HEK293T (cell line): ENCODE results near the gene SPATS2L.

ENCODE experiments used
- CTCF ChIA-PET: fragments of 350-600 bp; formaldehyde crosslinking; extraction: SDS; loops from one replicate; lab custom pipeline; 2021; ENCODE audit warnings: antibody characterized with exemption, inconsistent platforms; lab: Yijun Ruan, JAX
- POLR2A ChIA-PET: fragments of 350-600 bp; formaldehyde crosslinking; extraction: SDS; loops from one replicate; lab custom pipeline; 2020; ENCODE audit warnings: antibody characterized with exemption, inconsistent platforms; lab: Yijun Ruan, JAX
- DNase-seq: peaks from one replicate; pipeline ENCODE4 v3.0.0; 2012; ENCODE audit warnings: mixed read lengths; ENCODE audit errors: extremely low spot score
- ARNT ChIP-seq: fragments of 450-650 bp; IDR thresholded peaks from 2 replicates; pipeline ENCODE4 v1.6.1; 2017; ENCODE audit warnings: mild to moderate bottlenecking
- BHLHE40 ChIP-seq: fragments of 450-650 bp; IDR thresholded peaks from 2 replicates; pipeline ENCODE4 v1.6.1; 2016; ENCODE audit warnings: mild to moderate bottlenecking, moderate library complexity, borderline replicate concordance
- CTBP1 ChIP-seq: fragments of 450-650 bp; IDR thresholded peaks from 2 replicates; pipeline ENCODE4 v1.6.1; 2016; ENCODE audit warnings: borderline replicate concordance
- ELF4 ChIP-seq: fragments of 450-650 bp; IDR thresholded peaks from 2 replicates; pipeline ENCODE4 v1.6.1; 2017; ENCODE audit warnings: antibody characterized with exemption
- FOXA1 ChIP-seq: fragments of 450-650 bp; IDR thresholded peaks from 2 replicates; pipeline ENCODE4 v1.6.1; 2016; ENCODE audit warnings: mild to moderate bottlenecking
- FOXK2 ChIP-seq: fragments of 450-650 bp; IDR thresholded peaks from 2 replicates; pipeline ENCODE4 v1.6.1; 2016; ENCODE audit warnings: mild to moderate bottlenecking
- FOXM1 ChIP-seq: fragments of 450-650 bp; IDR thresholded peaks from 2 replicates; pipeline ENCODE4 v1.6.1; 2017; ENCODE audit warnings: mild to moderate bottlenecking, borderline replicate concordance
- HDGF ChIP-seq: fragments of 450-650 bp; IDR thresholded peaks from 2 replicates; pipeline ENCODE4 v1.6.1; 2017; ENCODE audit warnings: antibody characterized with exemption, borderline replicate concordance
- L3MBTL2 ChIP-seq: fragments of 450-650 bp; conservative IDR thresholded peaks from 2 replicates; pipeline ENCODE4 v1.6.1; 2016; ENCODE audit warnings: mild to moderate bottlenecking
- LEF1 ChIP-seq: fragments of 450-650 bp; IDR thresholded peaks from 2 replicates; pipeline ENCODE4 v1.6.1; 2017; ENCODE audit warnings: mild to moderate bottlenecking, borderline replicate concordance
- NFRKB ChIP-seq: fragments of 450-650 bp; IDR thresholded peaks from 2 replicates; pipeline ENCODE4 v1.6.1; 2016; ENCODE audit warnings: mild to moderate bottlenecking, moderate library complexity
- SP1 ChIP-seq: fragments of 450-650 bp; IDR thresholded peaks from 2 replicates; pipeline ENCODE4 v1.6.1; 2017
- SUZ12 ChIP-seq: fragments of 450-650 bp; IDR thresholded peaks from 2 replicates; pipeline ENCODE4 v1.6.1; 2016; ENCODE audit warnings: mild to moderate bottlenecking
- TARDBP ChIP-seq: fragments of 450-650 bp; IDR thresholded peaks from 2 replicates; pipeline ENCODE4 v1.6.1; 2016
- ZNF384 ChIP-seq: fragments of 450-650 bp; IDR thresholded peaks from 2 replicates; pipeline ENCODE4 v1.6.1; 2016
- TF ChIP-seq, protein P1 (sequence below): fragments of 450-650 bp; IDR thresholded peaks from 2 replicates; pipeline ENCODE4 v1.6.1; 2016

The SPATS2L gene

DNA sequence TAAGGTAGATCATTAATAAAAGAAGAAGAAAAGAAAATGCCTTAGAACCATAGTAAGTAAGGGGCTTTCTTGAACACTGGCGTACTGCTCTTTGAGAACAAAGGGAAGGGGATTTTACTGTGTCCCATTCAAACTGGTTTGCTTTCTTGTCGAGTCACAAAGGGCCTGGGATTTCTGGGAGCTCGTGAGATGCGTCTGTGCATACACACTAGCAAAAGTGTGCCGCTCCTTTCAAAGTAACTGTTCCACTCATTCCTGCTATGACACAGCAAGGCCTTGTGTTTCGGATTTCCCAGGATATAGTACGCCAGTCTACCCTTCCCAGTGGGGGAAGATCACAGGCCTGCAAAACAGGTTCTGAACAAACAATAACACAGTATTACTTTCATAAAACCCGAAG, 110.4 kb downstream of the SPATS2L start:
- CTCF ChIA-PET = no interaction called here
- POLR2A ChIA-PET = no interaction called here
- TF ChIP-seq LEF1 (no peak), ARNT (no peak), FOXM1 (no peak), NFRKB (no peak), ELF4 (no peak), ZNF384 (no peak), CTBP1 (no peak), FOXA1 (no peak), SUZ12 (no peak), HDGF (no peak), BHLHE40 (no peak), SP1 (no peak), FOXK2 (no peak)
- TF ChIP-seq, protein P1, sequence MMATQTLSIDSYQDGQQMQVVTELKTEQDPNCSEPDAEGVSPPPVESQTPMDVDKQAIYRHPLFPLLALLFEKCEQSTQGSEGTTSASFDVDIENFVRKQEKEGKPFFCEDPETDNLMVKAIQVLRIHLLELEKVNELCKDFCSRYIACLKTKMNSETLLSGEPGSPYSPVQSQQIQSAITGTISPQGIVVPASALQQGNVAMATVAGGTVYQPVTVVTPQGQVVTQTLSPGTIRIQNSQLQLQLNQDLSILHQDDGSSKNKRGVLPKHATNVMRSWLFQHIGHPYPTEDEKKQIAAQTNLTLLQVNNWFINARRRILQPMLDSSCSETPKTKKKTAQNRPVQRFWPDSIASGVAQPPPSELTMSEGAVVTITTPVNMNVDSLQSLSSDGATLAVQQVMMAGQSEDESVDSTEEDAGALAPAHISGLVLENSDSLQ = no peak

DNA sequence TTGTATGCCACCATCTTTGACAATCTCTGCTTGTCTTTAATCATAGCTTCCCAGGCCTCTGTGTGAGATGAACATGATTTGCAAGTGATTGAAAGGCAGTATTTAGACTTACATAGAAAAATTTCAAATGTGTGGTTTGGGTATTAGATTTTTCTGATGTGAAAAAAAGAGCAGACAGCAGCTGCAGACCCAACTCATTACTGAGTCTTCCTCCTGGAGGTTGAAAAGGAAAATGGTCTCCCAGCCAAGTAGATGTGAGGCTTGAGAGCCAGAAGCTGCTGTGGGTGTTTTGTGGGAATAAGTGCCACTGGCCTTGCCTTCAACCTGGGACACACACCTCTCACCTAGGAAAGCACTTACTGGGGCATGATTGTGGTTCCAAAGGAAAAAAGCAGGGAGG, 110.9 kb downstream of the SPATS2L start:
- ChIA-PET POLR2A (no interaction called here), CTCF (no interaction called here)
- no peak for TF ChIP-seq SUZ12
- no peak for TF ChIP-seq BHLHE40
- no peak for TF ChIP-seq TARDBP
- TF ChIP-seq CTBP1 = no peak
- no peak for TF ChIP-seq ARNT
- TF ChIP-seq LEF1 = no peak
- no peak for TF ChIP-seq SP1
- TF ChIP-seq, protein P1 = no peak
- no peak for TF ChIP-seq L3MBTL2
- no peak for TF ChIP-seq HDGF
- no peak for DNase-seq

More for the DNA sequence above, 110.4 kb downstream of the SPATS2L start:
- no peak for DNase-seq

DNA sequence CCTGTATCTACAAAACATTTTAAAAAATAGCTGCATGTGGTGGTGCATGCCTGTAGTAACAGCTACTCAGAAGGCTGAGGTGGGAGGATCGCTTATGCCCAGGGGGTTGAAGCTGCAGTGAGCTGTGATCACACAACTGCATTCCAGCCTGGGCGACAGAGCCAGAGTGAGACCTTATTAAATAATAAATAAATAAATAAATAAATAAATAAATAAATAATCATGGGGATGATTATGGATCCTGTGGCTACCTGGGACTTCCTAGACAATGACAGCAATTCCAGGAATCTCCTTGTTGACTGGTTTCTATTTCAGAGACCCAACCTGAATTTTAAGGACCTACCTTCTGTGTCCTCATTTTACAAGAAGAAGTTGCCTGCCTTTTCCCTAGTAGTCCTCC, 111.9 kb downstream of the SPATS2L start:
- ChIA-PET POLR2A (no interaction called here), CTCF (no interaction called here)
- no peak for DNase-seq
- no peak for TF ChIP-seq CTBP1
- TF ChIP-seq ARNT = no peak
- no peak for TF ChIP-seq FOXM1
- TF ChIP-seq TARDBP = no peak
- no peak for TF ChIP-seq L3MBTL2
- no peak for TF ChIP-seq NFRKB
- TF ChIP-seq FOXA1 = no peak
- no peak for TF ChIP-seq BHLHE40
- TF ChIP-seq, protein P1 = no peak

DNA sequence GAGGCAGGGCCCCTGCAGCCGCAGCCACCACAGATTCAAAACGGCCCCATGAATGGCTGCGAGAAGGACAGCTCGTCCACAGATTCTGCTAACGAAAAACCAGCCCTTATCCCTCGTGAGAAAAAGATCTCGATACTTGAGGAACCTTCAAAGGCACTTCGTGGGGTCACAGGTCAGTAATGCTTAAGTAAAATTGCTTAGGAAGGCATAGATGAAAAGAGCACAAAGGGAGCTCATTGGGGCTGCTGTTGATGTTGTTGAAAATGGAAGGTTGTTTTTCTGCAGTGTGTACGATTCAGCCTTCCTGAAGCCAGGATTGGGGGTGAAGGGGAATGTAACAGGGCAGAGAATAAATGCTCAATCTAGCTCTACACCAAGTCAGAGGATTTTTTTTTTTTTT, 112.8 kb downstream of the SPATS2L start:
- TF ChIP-seq, protein P1 = no peak
- no peak for TF ChIP-seq SUZ12
- TF ChIP-seq ZNF384 = no peak
- TF ChIP-seq BHLHE40 = no peak
- TF ChIP-seq TARDBP = no peak
- no peak for TF ChIP-seq FOXM1
- TF ChIP-seq FOXA1 = no peak
- TF ChIP-seq NFRKB = no peak
- TF ChIP-seq L3MBTL2 = no peak
- TF ChIP-seq FOXK2 = no peak
- TF ChIP-seq ARNT = no peak
- no peak for TF ChIP-seq CTBP1
- TF ChIP-seq SP1 = no peak
- no peak for TF ChIP-seq ELF4
- ChIA-PET CTCF (no interaction called here), POLR2A (no interaction called here)
- no peak for DNase-seq

DNA sequence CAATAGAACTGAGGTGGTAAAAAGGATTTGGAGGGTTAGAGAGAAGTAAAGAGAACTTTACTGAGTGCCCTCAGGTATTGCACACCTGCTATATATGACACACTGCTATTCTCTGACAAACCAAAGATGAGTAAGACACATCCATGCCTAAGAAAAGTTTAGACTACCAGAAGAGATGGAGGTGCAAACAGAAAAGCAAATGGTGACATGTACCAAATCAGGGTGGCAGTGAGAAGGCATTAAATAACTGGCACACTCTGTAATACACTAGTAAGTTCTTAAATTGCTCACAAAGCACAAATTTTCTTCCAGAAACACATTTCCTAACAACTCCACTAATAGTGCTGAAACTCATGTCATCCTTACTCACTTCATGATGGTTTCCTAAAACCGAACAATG, 114.8 kb downstream of the SPATS2L start:
- DNase-seq = no peak
- TF ChIP-seq FOXA1 = no peak
- no peak for TF ChIP-seq ELF4
- TF ChIP-seq ZNF384 = no peak
- TF ChIP-seq FOXK2 = no peak
- TF ChIP-seq SUZ12 = no peak
- no peak for TF ChIP-seq CTBP1
- TF ChIP-seq TARDBP = no peak
- TF ChIP-seq HDGF = no peak
- TF ChIP-seq FOXM1 = no peak
- TF ChIP-seq, protein P1 = no peak
- TF ChIP-seq L3MBTL2 = no peak
- ChIA-PET POLR2A (no interaction called here), CTCF (no interaction called here)

DNA sequence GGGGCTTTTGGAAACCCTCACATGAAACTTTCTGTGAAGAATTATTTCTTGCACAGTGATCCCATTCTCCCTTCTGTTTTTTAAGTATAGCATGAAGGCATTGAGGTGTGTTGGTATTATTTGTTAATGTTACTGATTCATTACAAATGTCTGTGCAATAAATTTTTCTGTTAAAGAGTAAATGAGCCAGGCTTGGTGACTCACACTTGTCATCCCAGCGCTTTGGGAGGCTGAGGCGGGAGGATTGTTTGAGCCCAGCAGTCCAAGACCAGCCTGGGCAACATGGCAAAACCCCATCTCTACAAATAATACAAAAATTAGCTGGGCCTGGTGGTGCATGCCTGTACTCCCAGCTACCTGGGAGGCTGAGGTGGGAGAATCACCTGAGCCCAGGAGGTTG, 115.6 kb downstream of the SPATS2L start:
- TF ChIP-seq FOXM1 = no peak
- no peak for TF ChIP-seq L3MBTL2
- no peak for TF ChIP-seq ARNT
- TF ChIP-seq LEF1 = no peak
- TF ChIP-seq FOXA1 = no peak
- TF ChIP-seq SUZ12 = no peak
- TF ChIP-seq, protein P1 = no peak
- no peak for TF ChIP-seq ZNF384
- TF ChIP-seq TARDBP = no peak
- no peak for TF ChIP-seq SP1
- no peak for TF ChIP-seq FOXK2
- POLR2A ChIA-PET = no interaction called here
- no peak for DNase-seq
- CTCF ChIA-PET = no interaction called here
